Osteoblast (primary cell): ENCODE measurements around the gene CAMK2N2. TPM values are rescaled to one million over a fixed set of nuclear protein-coding genes. Genes with fewer than 3 reads are reported as not detected.
A peak's percentile ranks its signal among the peaks of the same experiment; 100 is the strongest.

Source experiments
- DNase-seq: peaks from one replicate; pipeline ENCODE4 v3.0.0; 2011; ENCODE audit warnings: low spot score, mixed read lengths; ENCODE audit not compliant: insufficient read length; ENCODE audit errors: missing footprints
- H2AFZ ChIP-seq: 2 replicates; pipeline ENCODE4 v1.6.0; 2011; ENCODE audit warnings: mild to moderate bottlenecking, low read length
- H3K27ac ChIP-seq: 2 replicates; pipeline ENCODE4 v1.5.1; 2011; ENCODE audit warnings: mild to moderate bottlenecking, low read depth, low read length, moderate library complexity
- H3K27me3 ChIP-seq: 2 replicates; pipeline ENCODE4 v1.6.0; 2012; ENCODE audit warnings: mild to moderate bottlenecking, control low read depth, inconsistent platforms, low read length, moderate library complexity; ENCODE audit not compliant: insufficient read depth
- H3K36me3 ChIP-seq: 2 replicates; pipeline ENCODE4 v1.5.1; 2011; ENCODE audit warnings: mild to moderate bottlenecking, low read length, control low read depth, moderate library complexity; ENCODE audit not compliant: insufficient read depth
- H3K4me1 ChIP-seq: 2 replicates; pipeline ENCODE4 v1.5.1; 2011; ENCODE audit warnings: mild to moderate bottlenecking, low read length, control low read depth, moderate library complexity; ENCODE audit not compliant: insufficient read depth
- H3K4me2 ChIP-seq: 2 replicates; pipeline ENCODE4 v1.6.0; 2011; ENCODE audit warnings: mild to moderate bottlenecking, low read length; ENCODE audit not compliant: insufficient read depth
- H3K4me3 ChIP-seq: fragments of 200-600 bp; sonication (generic); 3 replicates; pipeline ENCODE4 v1.5.1; 2012; ENCODE audit warnings: mild to moderate bottlenecking, low read length, inconsistent platforms; ENCODE audit not compliant: insufficient read depth
- H3K79me2 ChIP-seq: 2 replicates; pipeline ENCODE4 v1.6.0; 2012; ENCODE audit warnings: mild to moderate bottlenecking, low read length, control low read depth, inconsistent platforms; ENCODE audit not compliant: insufficient read depth
- H3K9me3 ChIP-seq: 2 replicates; pipeline ENCODE4 v1.5.1; 2011; ENCODE audit warnings: low read depth, low read length, control low read depth
- H4K20me1 ChIP-seq: 2 replicates; pipeline ENCODE4 v1.6.0; 2012; ENCODE audit warnings: mild to moderate bottlenecking, low read length, control low read depth; ENCODE audit not compliant: insufficient read depth
- total RNA-seq: library from RNA; depleted of rRNA; stranded (reverse); fragments of >200 nt; gene quantifications from 2 replicates; pipeline ENCODE4 v1.2.3, GENCODE V29; 2012
- TF ChIP-seq, protein P1 (sequence below): IDR thresholded peaks from 2 replicates; pipeline ENCODE4 v1.5.1; 2011; ENCODE audit warnings: mild to moderate bottlenecking, low read depth, low read length, moderate library complexity; ENCODE audit errors: extremely low read depth

Gene CAMK2N2
- total RNA-seq, 1 donor: not detected

DNA sequence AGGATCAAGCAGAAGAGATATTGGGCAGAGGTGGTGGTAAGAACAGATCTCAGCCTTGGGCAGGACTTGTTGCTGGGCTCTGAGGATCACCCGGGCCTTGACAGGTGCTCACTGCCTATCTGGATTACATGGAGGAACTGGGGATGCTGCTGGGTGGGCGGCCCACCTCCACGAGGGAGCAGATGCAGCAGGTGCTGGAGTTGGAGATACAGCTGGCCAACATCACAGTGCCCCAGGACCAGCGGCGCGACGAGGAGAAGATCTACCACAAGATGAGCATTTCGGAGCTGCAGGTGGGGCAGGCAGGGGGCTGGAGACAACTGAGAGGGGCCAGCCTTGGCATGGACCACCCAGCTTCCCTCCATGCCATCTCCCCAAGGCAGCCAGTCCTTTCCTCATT, 22.3 kb upstream of the CAMK2N2 start:
- Histone ChIP-seq H3K4me2 (no peak overlapping the region), H3K79me2 (no peaks in the 10 kb centered on the region), H3K27me3 (peaks cover 17% of the 10 kb centered on the region), H3K27ac (no peak overlapping the region), H4K20me1 (no peaks in the 10 kb centered on the region), H3K36me3 (no peaks in the 10 kb centered on the region), H3K9me3 (no peaks in the 10 kb centered on the region), H2AFZ (no peak overlapping the region), H3K4me1 (no peaks in the 10 kb centered on the region), H3K4me3 (no peak overlapping the region)
- DNase-seq: peak; percentile 26
- TF ChIP-seq, protein P1, sequence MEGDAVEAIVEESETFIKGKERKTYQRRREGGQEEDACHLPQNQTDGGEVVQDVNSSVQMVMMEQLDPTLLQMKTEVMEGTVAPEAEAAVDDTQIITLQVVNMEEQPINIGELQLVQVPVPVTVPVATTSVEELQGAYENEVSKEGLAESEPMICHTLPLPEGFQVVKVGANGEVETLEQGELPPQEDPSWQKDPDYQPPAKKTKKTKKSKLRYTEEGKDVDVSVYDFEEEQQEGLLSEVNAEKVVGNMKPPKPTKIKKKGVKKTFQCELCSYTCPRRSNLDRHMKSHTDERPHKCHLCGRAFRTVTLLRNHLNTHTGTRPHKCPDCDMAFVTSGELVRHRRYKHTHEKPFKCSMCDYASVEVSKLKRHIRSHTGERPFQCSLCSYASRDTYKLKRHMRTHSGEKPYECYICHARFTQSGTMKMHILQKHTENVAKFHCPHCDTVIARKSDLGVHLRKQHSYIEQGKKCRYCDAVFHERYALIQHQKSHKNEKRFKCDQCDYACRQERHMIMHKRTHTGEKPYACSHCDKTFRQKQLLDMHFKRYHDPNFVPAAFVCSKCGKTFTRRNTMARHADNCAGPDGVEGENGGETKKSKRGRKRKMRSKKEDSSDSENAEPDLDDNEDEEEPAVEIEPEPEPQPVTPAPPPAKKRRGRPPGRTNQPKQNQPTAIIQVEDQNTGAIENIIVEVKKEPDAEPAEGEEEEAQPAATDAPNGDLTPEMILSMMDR: no peak

DNA sequence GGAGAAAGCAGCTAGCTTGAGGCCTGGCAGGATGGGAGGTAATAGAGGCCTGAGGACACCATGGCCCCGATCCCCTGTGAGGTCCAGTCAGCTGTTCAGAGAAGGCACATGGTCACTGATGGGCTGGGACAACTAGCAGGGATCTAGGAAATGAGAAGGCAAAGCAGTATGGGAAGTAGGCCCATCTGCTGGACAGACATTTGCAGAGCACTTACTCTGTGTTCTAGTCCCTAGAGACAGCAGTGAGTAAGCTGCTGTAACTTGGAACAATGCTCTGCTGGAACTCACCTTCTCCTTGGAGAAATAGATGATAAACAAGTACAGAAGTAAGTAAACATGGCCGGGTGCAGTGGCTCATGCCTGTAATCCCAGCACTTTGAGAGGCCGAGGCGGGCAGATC, 21.6 kb upstream of the CAMK2N2 start:
- peaks cover 20% of the 10 kb centered on the region for H3K27me3 ChIP-seq
- H2AFZ ChIP-seq: no peak overlapping the region
- H3K79me2 ChIP-seq: no peaks in the 10 kb centered on the region
- DNase-seq: peak; percentile 35
- H3K36me3 ChIP-seq: no peaks in the 10 kb centered on the region
- H3K4me3 ChIP-seq: no peak overlapping the region
- TF ChIP-seq, protein P1: no peak
- H3K4me1 ChIP-seq: no peaks in the 10 kb centered on the region
- no peaks in the 10 kb centered on the region for H3K9me3 ChIP-seq
- no peak overlapping the region for H3K4me2 ChIP-seq
- H4K20me1 ChIP-seq: no peaks in the 10 kb centered on the region
- H3K27ac ChIP-seq: no peak overlapping the region

DNA sequence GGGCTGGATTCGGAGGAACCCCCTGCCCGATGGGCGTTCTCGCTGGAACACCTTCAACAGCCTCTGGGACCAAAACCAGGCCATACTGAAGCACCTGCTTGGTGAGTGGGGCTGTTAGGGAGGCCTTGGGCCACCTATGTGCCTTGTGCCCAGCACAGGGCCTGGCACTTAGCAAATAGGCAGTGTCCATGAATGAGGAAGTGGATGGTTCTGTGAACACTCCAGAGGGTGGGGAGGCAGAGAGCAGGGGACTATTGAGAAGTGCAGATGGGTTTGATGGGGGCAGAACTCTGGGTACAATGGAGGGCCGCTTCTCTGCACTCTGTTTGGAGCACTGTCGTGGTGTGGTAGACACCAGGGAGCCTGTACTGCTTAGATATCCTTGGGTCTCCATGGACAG, 16.0 kb upstream of the CAMK2N2 start:
- H4K20me1 ChIP-seq: no peaks in the 10 kb centered on the region
- H3K4me3 ChIP-seq: no peak overlapping the region
- TF ChIP-seq, protein P1: no peak
- no peaks in the 10 kb centered on the region for H3K36me3 ChIP-seq
- H3K4me1 ChIP-seq: no peaks in the 10 kb centered on the region
- H3K4me2 ChIP-seq: no peak overlapping the region
- no peaks in the 10 kb centered on the region for H3K79me2 ChIP-seq
- H2AFZ ChIP-seq: no peak overlapping the region
- H3K27ac ChIP-seq: no peak overlapping the region
- peak; percentile 10 for DNase-seq
- H3K27me3 ChIP-seq: peaks cover 43% of the 10 kb centered on the region
- H3K9me3 ChIP-seq: no peaks in the 10 kb centered on the region

DNA sequence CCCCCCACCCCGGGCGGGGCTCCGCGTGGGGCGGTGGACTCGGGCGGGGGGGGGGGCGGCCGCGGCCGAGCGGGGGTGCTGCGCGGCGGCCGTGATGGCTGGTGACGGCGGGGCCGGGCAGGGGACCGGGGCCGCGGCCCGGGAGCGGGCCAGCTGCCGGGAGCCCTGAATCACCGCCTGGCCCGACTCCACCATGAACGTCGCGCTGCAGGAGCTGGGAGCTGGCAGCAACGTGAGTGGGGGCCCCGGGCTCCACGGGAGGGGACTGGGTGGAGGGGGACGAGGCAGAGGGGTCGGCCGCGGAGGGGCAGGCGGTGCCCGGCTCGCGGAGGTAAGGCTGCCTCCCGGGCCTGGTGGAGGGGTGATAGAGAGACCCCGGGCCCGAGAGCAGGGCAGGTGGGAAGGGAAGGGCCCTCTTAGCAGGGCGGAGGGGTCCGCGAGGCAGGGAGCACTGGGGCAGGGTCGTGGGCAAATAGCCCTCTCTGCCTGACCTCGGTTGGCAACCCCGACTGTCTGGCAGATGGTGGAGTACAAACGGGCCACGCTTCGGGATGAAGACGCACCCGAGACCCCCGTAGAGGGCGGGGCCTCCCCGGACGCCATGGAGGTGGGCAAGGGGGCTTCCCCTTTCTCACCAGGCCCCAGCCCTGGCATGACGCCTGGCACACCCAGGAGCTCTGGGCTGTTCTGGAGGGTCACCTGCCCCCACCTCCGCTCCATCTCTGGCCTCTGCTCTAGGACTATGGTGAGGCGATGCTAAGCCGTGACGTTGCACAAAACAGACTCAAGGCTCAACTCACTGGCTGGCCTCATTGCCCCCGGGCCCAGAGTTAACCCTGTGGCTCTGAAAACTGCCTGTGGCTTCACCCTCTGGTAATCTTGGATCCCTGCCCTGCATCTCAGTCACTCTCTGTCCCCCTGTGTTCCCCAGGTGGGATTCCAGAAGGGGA, 14.9 kb upstream of the CAMK2N2 start, which contains the start of gene ECE2:
ECE2 (plus strand) TSS at position 62 of the 950 bp plus-strand sequence; CDS start at position 194, 132 bp downstream.
- Histone ChIP-seq H2AFZ (no peak within 1 kb of the TSS), H3K9me3 (no peaks in the 10 kb centered on the region), H4K20me1 (no peaks in the 10 kb centered on the region), H3K27me3 (peaks cover 40% of the 10 kb centered on the region), H3K36me3 (no peaks in the 10 kb centered on the region), H3K4me2 (no peak within 1 kb of the TSS), H3K79me2 (no peaks in the 10 kb centered on the region), H3K4me3 (no peak within 1 kb of the TSS), H3K4me1 (no peaks in the 10 kb centered on the region), H3K27ac (no peak within 1 kb of the TSS)
- peak; percentile 87 for DNase-seq
- TF ChIP-seq, protein P1: no peak
